Activated CD4-positive, alpha-beta T cell treated with anti-CD3 and anti-CD28 coated beads, Interleukin-2, Interleukin-6, amounts not matched to agents 100 ng/mL and 50 ng/mL, durations not matched to agents 16 hours and 8 hours (primary cell): ENCODE results near the gene SWSAP1.
A peak's percentile ranks its signal among the peaks of the same experiment; 100 is the strongest.

Experiments
- DNase-seq: peaks from one replicate; pipeline ENCODE4 v3.0.0-alpha.2; 2020

SWSAP1 gene

GRCh38 chr19:11355160-11356073, 19.0 kb upstream of the SWSAP1 start, which contains the start of gene PLPPR2:
Gene PLPPR2 (plus strand): TSS chr19:11355432. CDS start chr19:11357674, 2,242 bp downstream.
- DNase-seq, result peak; percentile 86

- no peak for DNase-seq
Measured at GRCh38 chr19:11356074-11356397, 18.4 kb upstream of the SWSAP1 start.

GRCh38 chr19:11356676-11357550, 17.6 kb upstream of the SWSAP1 start:
- no peak for DNase-seq

- no peak for DNase-seq
Measured at GRCh38 chr19:11359421-11359820, 15.0 kb upstream of the SWSAP1 start.

GRCh38 chr19:11361037-11361770, 13.3 kb upstream of the SWSAP1 start:
- DNase-seq, result no peak

GRCh38 chr19:11361771-11362731, 12.4 kb upstream of the SWSAP1 start:
- DNase-seq, result no peak

GRCh38 chr19:11363881-11364280, 10.6 kb upstream of the SWSAP1 start:
- DNase-seq, result no peak

- no peak for DNase-seq
Measured at GRCh38 chr19:11364296-11364904, 10.1 kb upstream of the SWSAP1 start.

- no peak for DNase-seq
Measured at GRCh38 chr19:11364935-11365334, 9.5 kb upstream of the SWSAP1 start.

- DNase-seq, result no peak
Measured at GRCh38 chr19:11365557-11366117, 8.8 kb upstream of the SWSAP1 start.

GRCh38 chr19:11367528-11367927, 6.9 kb upstream of the SWSAP1 start:
- no peak for DNase-seq

- no peak for DNase-seq
Measured at GRCh38 chr19:11370744-11371143, 3.7 kb upstream of the SWSAP1 start.

- DNase-seq, result no peak
Measured at GRCh38 chr19:11373166-11373884, 1.1 kb upstream of the SWSAP1 start.

GRCh38 chr19:11373885-11374432, 507 bp upstream of the SWSAP1 start:
- DNase-seq, result no peak

GRCh38 chr19:11375143-11375948, 880 bp downstream of the SWSAP1 start:
- DNase-seq, result peak; percentile 86

GRCh38 chr19:11377237-11377636, 2.8 kb downstream of the SWSAP1 start:
- peak; percentile 65 for DNase-seq

GRCh38 chr19:11377756-11378155, 3.3 kb downstream of the SWSAP1 start:
- no peak for DNase-seq

- peak; percentile 44 for DNase-seq
Measured at GRCh38 chr19:11378319-11379189, 4.1 kb downstream of the SWSAP1 start.
